Measurements from ENCODE around the gene AGMO. TPM values are rescaled to one million over a fixed set of nuclear protein-coding genes. Genes with fewer than 3 reads are reported as not detected.

AGMO gene
- total RNA-seq, 1 experiment from 2014 or later: not detected

DNA sequence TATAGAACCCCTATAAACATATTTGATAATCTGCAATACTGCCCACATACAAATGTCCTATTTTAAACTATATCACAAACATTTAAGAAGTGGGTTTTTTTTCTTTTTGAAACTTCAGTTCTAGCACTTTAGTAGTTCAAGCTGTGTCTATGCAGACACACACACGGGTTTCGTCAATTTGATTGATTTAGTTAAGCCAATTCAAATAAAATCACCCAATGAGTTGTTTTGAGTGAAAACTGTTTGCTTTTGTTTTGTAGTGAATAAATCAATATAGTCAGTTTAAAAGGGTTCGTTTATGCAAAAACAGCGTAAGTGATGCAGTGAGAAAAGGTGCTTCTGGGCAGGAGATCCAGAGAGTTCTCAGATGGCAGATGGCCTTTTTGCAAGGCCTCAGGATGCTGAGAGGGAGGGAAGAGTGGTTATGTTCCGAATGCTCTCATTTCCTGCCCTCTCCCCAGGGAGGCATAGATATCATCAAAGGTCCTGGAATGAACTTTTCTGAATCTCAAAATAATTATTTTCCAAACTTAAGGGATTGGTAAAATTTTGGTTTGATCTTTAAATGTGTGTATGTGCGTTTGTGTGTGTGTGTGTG lies 102.7 kb downstream of the AGMO start (continued):
- TF ChIP-seq, protein P1, sequence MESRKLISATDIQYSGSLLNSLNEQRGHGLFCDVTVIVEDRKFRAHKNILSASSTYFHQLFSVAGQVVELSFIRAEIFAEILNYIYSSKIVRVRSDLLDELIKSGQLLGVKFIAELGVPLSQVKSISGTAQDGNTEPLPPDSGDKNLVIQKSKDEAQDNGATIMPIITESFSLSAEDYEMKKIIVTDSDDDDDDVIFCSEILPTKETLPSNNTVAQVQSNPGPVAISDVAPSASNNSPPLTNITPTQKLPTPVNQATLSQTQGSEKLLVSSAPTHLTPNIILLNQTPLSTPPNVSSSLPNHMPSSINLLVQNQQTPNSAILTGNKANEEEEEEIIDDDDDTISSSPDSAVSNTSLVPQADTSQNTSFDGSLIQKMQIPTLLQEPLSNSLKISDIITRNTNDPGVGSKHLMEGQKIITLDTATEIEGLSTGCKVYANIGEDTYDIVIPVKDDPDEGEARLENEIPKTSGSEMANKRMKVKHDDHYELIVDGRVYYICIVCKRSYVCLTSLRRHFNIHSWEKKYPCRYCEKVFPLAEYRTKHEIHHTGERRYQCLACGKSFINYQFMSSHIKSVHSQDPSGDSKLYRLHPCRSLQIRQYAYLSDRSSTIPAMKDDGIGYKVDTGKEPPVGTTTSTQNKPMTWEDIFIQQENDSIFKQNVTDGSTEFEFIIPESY (IDR thresholded peaks at IDR 0.05; ENCODE audit: extremely low read depth, insufficient replicate concordance, low read length): no peak
- TF ChIP-seq, protein P2, sequence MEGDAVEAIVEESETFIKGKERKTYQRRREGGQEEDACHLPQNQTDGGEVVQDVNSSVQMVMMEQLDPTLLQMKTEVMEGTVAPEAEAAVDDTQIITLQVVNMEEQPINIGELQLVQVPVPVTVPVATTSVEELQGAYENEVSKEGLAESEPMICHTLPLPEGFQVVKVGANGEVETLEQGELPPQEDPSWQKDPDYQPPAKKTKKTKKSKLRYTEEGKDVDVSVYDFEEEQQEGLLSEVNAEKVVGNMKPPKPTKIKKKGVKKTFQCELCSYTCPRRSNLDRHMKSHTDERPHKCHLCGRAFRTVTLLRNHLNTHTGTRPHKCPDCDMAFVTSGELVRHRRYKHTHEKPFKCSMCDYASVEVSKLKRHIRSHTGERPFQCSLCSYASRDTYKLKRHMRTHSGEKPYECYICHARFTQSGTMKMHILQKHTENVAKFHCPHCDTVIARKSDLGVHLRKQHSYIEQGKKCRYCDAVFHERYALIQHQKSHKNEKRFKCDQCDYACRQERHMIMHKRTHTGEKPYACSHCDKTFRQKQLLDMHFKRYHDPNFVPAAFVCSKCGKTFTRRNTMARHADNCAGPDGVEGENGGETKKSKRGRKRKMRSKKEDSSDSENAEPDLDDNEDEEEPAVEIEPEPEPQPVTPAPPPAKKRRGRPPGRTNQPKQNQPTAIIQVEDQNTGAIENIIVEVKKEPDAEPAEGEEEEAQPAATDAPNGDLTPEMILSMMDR (IDR thresholded peaks at IDR 0.05 in 2 of 3, conservative IDR thresholded peaks at IDR 0.05 in 1 of 3; ENCODE audit: borderline replicate concordance in 1 of 3, insufficient read depth in 1 of 3, low read depth in 2 of 3, low read length in 2 of 3): no peak
- no peak for TF ChIP-seq POLR2AphosphoS5 (IDR thresholded peaks at IDR 0.05; ENCODE audit: low read depth, low read length)
- TF ChIP-seq SIN3A (IDR thresholded peaks at IDR 0.05; ENCODE audit: low read depth): no peak
- no peak for TF ChIP-seq FOSL1 (IDR thresholded peaks at IDR 0.05; ENCODE audit: low read depth)

DNA sequence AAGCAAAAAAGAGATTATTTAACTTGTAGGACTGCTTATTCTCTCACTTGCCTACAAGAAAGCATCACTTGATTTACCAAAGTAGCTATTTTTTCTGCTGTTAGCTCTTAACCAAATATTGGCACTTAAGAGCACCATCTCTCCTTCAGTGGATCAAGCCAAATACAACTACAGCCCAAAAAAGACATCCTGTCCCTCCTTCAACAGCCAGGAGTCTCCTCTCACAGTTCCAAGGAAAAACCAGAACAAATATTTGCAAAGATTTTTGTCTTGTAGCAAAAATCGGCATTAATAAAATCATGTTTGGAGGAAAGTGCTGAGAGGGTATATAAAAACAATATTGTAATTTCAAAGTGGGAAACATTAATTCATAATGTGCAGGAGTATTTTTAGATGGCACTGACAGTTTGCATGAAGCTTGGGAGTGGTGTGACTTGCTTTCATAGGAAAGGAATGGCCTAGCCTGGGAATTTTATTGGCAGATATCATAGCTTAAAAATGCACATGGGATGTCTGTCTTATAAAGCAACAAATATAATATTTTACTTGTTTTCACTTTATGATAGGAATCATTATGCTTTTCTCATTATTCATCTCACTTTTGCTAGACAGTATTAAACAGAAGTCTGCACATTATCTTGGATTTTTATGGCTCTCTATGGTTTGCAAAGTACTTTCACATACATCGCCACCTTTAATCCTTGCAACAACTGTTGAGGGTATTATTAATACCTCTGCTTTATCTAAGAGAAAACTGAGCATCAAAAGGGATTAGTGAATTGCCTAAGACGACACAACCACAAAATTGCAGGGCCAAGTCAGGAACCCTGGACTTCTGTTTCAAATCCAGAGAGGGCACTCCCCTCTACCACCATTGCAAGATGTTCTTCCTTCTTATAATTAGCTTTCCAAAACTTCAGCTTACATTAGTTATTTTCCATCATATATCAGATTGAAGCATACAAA lies 103.5 kb downstream of the AGMO start:
- no peak overlapping the region for H3K4me3 ChIP-seq (replicated peaks in 1 of 2; ENCODE audit: low read depth in 1 of 2, low read length in 2 of 2)
- intact Hi-C loops (cut with micrococcal nuclease): no loop called here
- H3K27me3 ChIP-seq (ENCODE audit: insufficient read depth, low read length): no peaks in the 10 kb centered on the region
- ChIA-PET POLR2A (no interaction called here), CTCF (no interaction called here), RAD21 (ENCODE audit: low non-redundant PET in 1 of 2, low total read pairs in 2 of 2, uncharacterized antibody in 2 of 2, unreplicated experiment in 2 of 2) (no interaction called here)
- no peaks in the 10 kb centered on the region for H3K4me1 ChIP-seq (ENCODE audit: control insufficient read depth in 1 of 2, insufficient read depth in 2 of 2, low read length in 2 of 2)
- no peaks in the 10 kb centered on the region for H3K9me3 ChIP-seq (ENCODE audit: control insufficient read depth in 1 of 2, insufficient read depth in 1 of 2, low read depth in 1 of 2, low read length in 2 of 2)
- no TSS peak for BruUV-seq (replicated peaks)
- no peak for ATAC-seq
- H3K27ac ChIP-seq (ENCODE audit: low read depth, low read length): no peak overlapping the region
- no peaks in the 10 kb centered on the region for H3K36me3 ChIP-seq (ENCODE audit: control insufficient read depth in 1 of 2, insufficient read depth in 2 of 2, low read length in 2 of 2)
- H3K9me2 ChIP-seq (ENCODE audit: insufficient read depth): no peaks in the 10 kb centered on the region
- no peak overlapping the region for H2AFZ ChIP-seq (ENCODE audit: low read depth, low read length, poor library complexity, severe bottlenecking)
- H3K9ac ChIP-seq (ENCODE audit: low read length): no peak overlapping the region
- H3K4me2 ChIP-seq (ENCODE audit: low read length): no peak overlapping the region
- no peaks in the 10 kb centered on the region for H4K20me1 ChIP-seq (ENCODE audit: insufficient read depth)
- H3K79me2 ChIP-seq (ENCODE audit: insufficient read depth, low read length): no peaks in the 10 kb centered on the region
- TF ChIP-seq ZNF274 (IDR thresholded peaks at IDR 0.05; ENCODE audit: low read depth, low read length) (no peak), EZH2 (IDR thresholded peaks at IDR 0.05) (no peak), FOSL1 (IDR thresholded peaks at IDR 0.05; ENCODE audit: low read depth) (no peak), SP1 (IDR thresholded peaks at IDR 0.05; ENCODE audit: low read depth) (no peak), RAD21 (IDR thresholded peaks at IDR 0.05; ENCODE audit: low read depth) (no peak)
- TF ChIP-seq, protein P3, sequence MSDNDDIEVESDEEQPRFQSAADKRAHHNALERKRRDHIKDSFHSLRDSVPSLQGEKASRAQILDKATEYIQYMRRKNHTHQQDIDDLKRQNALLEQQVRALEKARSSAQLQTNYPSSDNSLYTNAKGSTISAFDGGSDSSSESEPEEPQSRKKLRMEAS (IDR thresholded peaks at IDR 0.05): no peak
- DNase-seq (ENCODE audit: low read depth, low spot score): no peak
